Stomach smooth muscle (tissue), 2 donors: Measurements from ENCODE around the gene LECT2.

Experiments used
- H3K27ac ChIP-seq: one replicate; pipeline ENCODE4 v1.7.0; 2013; ENCODE audit warnings: mild to moderate bottlenecking, low read length, inconsistent platforms
- H3K27me3 ChIP-seq, 2 donors: one replicate each; pipeline ENCODE4 v1.7.0; 2013; ENCODE audit warnings: low read length in 2 of 2; ENCODE audit not compliant: insufficient read depth in 2 of 2, control insufficient read depth in 1 of 2
- H3K36me3 ChIP-seq, 2 donors: one replicate each; pipeline ENCODE4 v1.7.0; 2013; ENCODE audit warnings: low read length in 2 of 2; ENCODE audit not compliant: control insufficient read depth in 2 of 2, insufficient read depth in 2 of 2
- H3K4me1 ChIP-seq: one replicate; pipeline ENCODE4 v1.7.0; 2013; ENCODE audit warnings: low read length; ENCODE audit not compliant: control insufficient read depth, insufficient read depth
- H3K4me3 ChIP-seq, 2 donors: one replicate each; pipeline ENCODE4 v1.7.0; 2013; ENCODE audit warnings: low read length in 2 of 2
- H3K9ac ChIP-seq, 2 donors: one replicate each; pipeline ENCODE4 v1.7.0; 2013; ENCODE audit warnings: low read length in 2 of 2, mild to moderate bottlenecking in 1 of 2
- H3K9me3 ChIP-seq, 2 donors: one replicate each; pipeline ENCODE4 v1.7.0; 2013; ENCODE audit warnings: low read length in 2 of 2; ENCODE audit not compliant: control insufficient read depth in 2 of 2
- donor health status: healthy.
- donor health status: Pancreatic carcinoma.

The LECT2 gene

DNA sequence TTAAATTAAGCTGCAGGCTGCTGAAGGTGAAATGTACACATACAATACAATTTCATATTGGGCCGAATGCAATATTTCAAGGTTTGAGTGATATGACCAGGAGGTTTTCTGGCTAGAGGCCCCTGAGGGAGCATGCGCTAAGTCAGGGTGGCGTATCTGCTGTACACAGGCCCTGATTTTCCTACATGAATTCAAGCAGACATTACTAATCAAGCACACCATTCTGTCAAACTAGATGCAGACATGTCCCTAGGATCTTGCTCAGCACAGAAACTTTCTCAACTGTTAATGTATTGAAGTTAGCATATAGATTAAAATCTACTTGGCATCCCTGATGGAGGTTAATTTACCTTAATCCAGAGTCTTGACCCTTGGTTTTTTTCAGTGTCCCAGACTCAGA lies 10.7 kb upstream of the LECT2 start:
- Histone ChIP-seq H3K9me3 (no peaks in the 10 kb centered on the region), H3K4me1 (no peaks in the 10 kb centered on the region), H3K27me3 (no peaks in the 10 kb centered on the region), H3K9ac (no peak overlapping the region), H3K4me3 (no peak overlapping the region), H3K36me3 (no peaks in the 10 kb centered on the region), H3K27ac (no peak overlapping the region)

DNA sequence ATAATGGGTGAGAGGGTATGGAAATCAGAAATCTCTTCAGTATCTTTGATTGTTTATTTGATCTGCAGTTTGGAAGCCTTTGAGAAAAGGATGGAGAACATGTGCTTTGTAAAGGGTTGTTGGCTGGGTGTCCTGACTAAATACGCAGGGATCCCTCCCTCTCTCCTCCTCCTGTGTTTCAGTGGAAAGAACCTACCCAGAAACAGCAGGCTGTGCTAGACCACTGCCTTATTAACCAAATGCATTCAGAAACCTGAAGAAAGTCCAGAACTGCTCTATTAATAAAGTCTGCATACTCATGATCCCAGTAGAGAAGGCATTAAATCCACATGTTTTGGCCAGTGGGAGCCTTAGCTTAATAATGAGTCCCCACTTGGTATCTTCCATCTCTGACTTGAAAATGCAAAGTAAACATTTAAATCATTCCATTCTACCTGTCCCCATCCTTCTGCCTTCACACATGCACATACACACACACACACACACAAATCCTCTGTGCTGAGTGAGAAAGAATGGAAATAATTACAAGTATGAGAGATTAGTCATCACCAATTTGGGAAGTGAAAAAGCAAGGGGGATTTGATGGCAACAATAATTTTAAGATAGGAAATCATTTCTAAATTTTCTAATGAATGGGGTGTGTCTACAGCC lies 10.0 kb upstream of the LECT2 start:
- H3K4me1 ChIP-seq = no peaks in the 10 kb centered on the region
- H3K27me3 ChIP-seq = no peaks in the 10 kb centered on the region
- H3K9me3 ChIP-seq = no peaks in the 10 kb centered on the region
- H3K27ac ChIP-seq = no peak overlapping the region
- H3K9ac ChIP-seq = no peak overlapping the region
- no peak overlapping the region for H3K4me3 ChIP-seq
- no peaks in the 10 kb centered on the region for H3K36me3 ChIP-seq

DNA sequence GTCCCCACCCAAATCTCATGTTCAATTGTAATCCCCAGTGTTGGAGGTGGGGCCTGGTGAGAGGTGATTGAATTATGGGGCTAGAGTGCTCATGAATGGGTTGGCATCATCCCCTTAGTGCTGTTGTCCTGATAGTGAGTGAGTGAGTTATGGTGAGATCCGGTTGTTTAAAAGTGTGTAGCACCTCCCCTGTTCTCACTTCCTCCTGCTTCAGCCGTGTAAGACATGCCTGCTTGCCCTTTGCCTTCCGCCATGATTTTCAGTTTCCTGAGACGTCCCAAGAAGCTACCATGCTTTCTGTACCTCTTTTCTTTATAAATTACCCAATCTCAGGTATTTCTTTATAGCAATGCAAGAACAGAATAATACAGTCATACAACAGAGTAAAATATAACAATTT lies 742 bp upstream of the LECT2 start:
- H3K9ac ChIP-seq = no peak overlapping the region
- no peaks in the 10 kb centered on the region for H3K36me3 ChIP-seq
- no peak overlapping the region for H3K4me3 ChIP-seq
- H3K9me3 ChIP-seq = no peaks in the 10 kb centered on the region
- H3K27me3 ChIP-seq = no peaks in the 10 kb centered on the region
- no peak overlapping the region for H3K27ac ChIP-seq
- no peaks in the 10 kb centered on the region for H3K4me1 ChIP-seq

DNA sequence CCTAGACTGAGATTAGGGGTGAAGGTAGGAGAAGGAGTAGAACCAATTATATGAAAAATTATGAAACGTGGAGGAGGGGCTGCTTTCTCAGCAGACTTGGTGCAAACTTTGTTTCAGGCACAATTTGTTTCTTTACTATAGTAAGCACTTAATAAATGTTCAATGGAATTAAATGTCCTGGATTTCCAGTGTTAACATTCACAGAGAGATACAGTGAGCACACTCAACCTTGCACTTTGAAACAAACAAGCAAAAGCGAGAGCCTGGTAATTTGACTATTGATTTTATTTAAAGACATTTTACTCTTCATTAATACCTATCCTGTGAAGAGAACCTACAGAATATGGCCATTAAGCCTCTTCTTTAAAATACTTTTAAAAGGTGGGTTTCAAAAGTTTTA lies 933 bp downstream of the LECT2 start:
- Histone ChIP-seq H3K36me3 (no peaks in the 10 kb centered on the region), H3K9me3 (no peaks in the 10 kb centered on the region), H3K4me1 (no peaks in the 10 kb centered on the region), H3K27ac (no peak overlapping the region), H3K4me3 (no peak overlapping the region), H3K9ac (no peak overlapping the region), H3K27me3 (no peaks in the 10 kb centered on the region)

DNA sequence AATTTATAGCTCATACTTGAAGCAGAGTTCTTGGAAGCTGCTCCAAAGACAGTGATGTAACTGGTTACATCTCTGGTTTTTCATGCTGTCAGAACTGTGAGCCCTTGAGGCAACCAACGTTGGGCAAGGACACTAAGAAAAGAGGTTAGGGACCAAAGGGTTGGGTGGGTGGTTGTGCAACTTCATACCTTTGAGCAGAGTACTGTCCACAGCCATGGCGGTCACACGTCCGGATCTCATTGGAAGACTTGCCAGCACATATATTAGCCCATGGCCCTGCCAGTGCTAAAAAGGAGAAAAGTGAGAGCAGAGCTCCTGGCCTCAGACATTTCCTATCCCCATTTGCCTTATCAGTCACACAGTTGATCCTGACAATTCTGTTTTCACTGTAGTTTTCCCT lies 2.1 kb downstream of the LECT2 start:
- H3K36me3 ChIP-seq = no peaks in the 10 kb centered on the region
- H3K9me3 ChIP-seq = no peaks in the 10 kb centered on the region
- no peak overlapping the region for H3K9ac ChIP-seq
- H3K27ac ChIP-seq = no peak overlapping the region
- H3K4me3 ChIP-seq = no peak overlapping the region
- no peaks in the 10 kb centered on the region for H3K4me1 ChIP-seq
- no peaks in the 10 kb centered on the region for H3K27me3 ChIP-seq

DNA sequence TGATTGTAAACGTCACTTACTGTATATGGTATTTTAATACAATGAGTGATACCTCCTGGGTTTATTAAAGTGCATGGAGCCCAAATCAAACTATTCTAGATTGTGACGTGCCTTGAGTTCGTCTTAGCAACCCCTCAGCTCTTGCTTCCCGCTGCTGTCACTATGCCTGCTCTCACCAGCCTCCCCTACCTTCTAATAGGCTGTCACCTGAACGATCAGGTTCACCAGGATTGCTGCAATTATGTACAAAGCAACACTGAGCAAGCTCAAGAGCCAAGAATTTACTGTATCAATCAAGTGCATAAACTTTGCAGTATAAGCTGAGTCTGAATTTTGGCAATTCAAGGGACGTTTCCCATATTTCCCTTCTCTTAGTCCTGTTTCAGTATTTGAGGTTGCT lies 3.0 kb downstream of the LECT2 start:
- H3K4me1 ChIP-seq = no peaks in the 10 kb centered on the region
- no peak overlapping the region for H3K9ac ChIP-seq
- H3K4me3 ChIP-seq = no peak overlapping the region
- H3K27me3 ChIP-seq = no peaks in the 10 kb centered on the region
- H3K27ac ChIP-seq = no peak overlapping the region
- no peaks in the 10 kb centered on the region for H3K9me3 ChIP-seq
- H3K36me3 ChIP-seq = no peaks in the 10 kb centered on the region

DNA sequence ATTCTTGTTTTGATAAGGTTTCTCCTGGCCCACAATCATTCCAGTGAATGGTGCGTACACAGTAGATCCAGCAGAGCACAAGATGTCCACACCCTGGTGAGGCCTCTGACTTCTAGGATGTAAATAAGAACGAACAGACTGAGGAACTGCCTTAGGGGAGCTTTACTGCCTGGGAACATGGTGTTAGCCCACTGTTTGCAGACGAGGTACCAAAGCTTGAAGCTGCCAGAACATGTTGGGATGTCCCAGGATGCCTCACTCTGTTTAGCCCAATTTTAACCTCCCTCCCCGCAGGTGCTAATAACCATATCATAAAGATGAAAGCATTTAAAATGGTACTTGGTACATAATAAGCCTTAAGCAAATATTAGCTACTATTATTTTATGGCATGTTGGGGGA lies 3.5 kb downstream of the LECT2 start:
- Histone ChIP-seq H3K9me3 (no peaks in the 10 kb centered on the region), H3K27ac (no peak overlapping the region), H3K27me3 (no peaks in the 10 kb centered on the region), H3K4me1 (no peaks in the 10 kb centered on the region), H3K36me3 (no peaks in the 10 kb centered on the region), H3K4me3 (no peak overlapping the region), H3K9ac (no peak overlapping the region)

DNA sequence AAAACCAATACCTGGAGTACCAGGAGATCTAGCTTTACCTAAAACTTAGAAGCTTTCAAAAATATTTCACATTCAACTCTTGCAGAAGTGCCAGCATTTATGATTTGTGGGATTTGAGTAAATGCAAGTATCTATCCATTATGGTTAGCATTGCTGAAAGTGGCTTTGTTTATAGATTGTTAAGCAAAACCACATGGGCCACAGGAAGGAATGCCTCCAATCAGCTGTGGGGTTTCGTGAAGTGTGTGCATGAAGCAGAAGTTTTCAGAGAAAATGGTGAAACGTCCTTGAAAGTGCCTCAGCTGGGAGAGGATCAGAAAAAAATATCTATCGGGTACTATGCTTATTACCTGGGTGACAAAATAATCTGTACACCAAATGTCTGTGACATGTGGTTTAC lies 4.2 kb downstream of the LECT2 start:
- Histone ChIP-seq H3K9ac (no peak overlapping the region), H3K9me3 (no peaks in the 10 kb centered on the region), H3K4me1 (no peaks in the 10 kb centered on the region), H3K4me3 (no peak overlapping the region), H3K36me3 (no peaks in the 10 kb centered on the region), H3K27ac (no peak overlapping the region), H3K27me3 (no peaks in the 10 kb centered on the region)

DNA sequence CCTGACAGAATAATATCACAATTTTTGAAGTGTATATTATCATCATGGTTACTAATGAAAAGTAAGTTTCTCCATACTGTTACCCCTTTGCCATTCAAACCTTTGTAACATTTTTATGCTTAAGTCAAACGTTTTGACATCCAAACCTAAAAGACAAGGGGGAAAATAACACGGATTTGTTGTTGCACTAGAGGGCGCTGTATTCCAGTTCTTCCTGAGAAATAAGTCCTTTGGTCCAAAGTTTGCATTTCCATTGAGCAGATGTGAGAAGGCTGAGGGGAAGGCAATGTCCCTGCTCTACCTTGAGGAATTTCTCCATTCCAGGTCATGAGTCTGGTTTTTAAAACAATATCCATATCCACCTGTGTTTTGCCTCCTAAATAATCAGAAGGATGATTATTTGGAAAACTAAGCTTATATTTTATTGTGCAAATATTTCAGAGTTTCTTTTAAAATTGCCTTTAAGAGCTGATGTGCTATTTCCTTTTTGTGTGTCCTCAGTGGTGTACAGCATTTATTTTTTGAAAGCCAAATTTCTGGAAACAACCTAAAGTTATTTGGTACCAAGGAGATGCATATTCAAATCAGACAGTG lies 9.7 kb downstream of the LECT2 start:
- Histone ChIP-seq H3K4me3 (no peak overlapping the region), H3K9me3 (no peaks in the 10 kb centered on the region), H3K4me1 (no peaks in the 10 kb centered on the region), H3K27ac (no peak overlapping the region), H3K27me3 (no peaks in the 10 kb centered on the region), H3K9ac (no peak overlapping the region), H3K36me3 (no peaks in the 10 kb centered on the region)

DNA sequence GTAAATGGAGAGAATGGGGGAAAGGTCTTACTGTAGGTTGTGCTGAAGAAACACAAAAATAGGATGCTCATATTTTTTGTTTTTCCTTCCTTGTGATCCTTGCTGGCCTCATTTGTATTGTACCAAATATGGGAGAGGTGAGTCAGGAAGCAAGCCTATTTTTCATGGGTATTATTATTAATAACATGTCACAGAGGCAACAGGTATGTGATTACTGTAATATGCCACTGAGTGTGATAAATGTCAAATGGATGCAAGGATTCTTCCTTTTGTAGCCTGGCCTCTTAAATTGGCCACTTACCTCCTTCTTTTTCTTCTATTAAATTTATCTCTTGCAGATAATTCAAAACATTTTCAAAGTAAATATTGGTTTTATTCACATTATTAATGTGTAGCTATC lies 10.2 kb downstream of the LECT2 start:
- no peaks in the 10 kb centered on the region for H3K9me3 ChIP-seq
- H3K27ac ChIP-seq = no peak overlapping the region
- H3K36me3 ChIP-seq = no peaks in the 10 kb centered on the region
- H3K4me1 ChIP-seq = no peaks in the 10 kb centered on the region
- no peak overlapping the region for H3K9ac ChIP-seq
- no peak overlapping the region for H3K4me3 ChIP-seq
- no peaks in the 10 kb centered on the region for H3K27me3 ChIP-seq

DNA sequence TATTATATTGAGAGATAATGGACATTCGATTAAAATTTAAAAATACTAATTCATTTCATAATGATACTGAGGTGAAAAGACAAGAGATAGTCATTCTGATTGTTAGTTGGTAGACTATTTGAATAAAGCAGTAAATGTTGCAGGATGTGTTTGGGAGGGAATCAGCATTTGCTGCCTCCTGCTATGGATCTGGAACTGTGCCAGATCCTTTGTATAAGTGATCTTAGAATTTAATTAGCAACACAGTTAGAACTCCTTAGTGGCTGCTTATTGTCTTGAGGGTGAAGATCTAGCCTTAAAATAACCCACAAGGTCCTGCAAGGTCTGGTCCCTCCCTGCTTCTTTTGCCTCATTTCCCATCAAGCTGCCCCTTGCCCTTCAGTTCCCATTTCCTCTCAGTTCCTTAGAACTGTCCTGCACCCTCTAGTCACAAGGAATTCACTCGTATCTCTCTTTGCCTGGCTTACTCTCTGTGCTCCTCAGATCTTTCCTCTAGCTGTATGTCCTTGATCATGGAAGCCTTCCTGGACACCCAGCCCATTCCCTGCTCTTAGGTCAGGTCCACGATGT lies 12.5 kb downstream of the LECT2 start:
- Histone ChIP-seq H3K4me3 (no peak overlapping the region), H3K27me3 (no peaks in the 10 kb centered on the region), H3K36me3 (no peaks in the 10 kb centered on the region), H3K4me1 (no peaks in the 10 kb centered on the region), H3K27ac (no peak overlapping the region), H3K9me3 (no peaks in the 10 kb centered on the region), H3K9ac (no peak overlapping the region)
